GM18499 (cell line): Measurements from ENCODE around the gene PRKCQ.
"Not testable (repeated sequence)": the region's sequence is repeated elsewhere in the genome, so short reads cannot be mapped to it uniquely, and the experiment has no call there.

ENCODE experiments used
- ATAC-seq: cut with Tn5 transposase; IDR thresholded peaks from one replicate; pipeline ENCODE4 v1.9.1; 2021; ENCODE audit warnings: moderate number of reproducible peaks; ENCODE audit not compliant: insufficient read depth, unreplicated experiment

PRKCQ gene

GRCh38 chr10:6597478-6597877 is 17.4 kb upstream of the PRKCQ start:
- no peak for ATAC-seq

- no peak for ATAC-seq
Measured at GRCh38 chr10:6595499-6595898, 15.4 kb upstream of the PRKCQ start.

DNA sequence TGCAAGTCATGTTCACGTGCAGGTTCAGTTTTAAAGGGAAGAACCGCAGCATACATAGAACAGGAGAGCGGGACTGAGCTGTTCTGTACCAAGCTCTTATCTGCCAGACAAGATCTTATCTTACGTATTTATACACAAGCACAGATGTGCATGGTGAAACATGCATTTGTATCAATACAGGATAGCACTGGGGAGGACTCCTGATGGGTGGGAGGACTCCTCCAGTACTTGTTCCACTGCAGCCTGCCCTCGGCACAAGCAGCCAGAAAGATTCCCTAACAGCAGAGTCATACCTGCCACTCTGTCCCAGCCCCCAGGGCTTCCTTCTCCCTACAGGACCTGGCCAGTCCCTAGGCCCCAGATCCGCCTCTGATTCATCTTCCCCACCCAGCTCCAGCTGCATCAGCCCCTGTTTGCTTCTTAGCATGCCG is 13.2 kb upstream of the PRKCQ start:
- no peak for ATAC-seq

DNA sequence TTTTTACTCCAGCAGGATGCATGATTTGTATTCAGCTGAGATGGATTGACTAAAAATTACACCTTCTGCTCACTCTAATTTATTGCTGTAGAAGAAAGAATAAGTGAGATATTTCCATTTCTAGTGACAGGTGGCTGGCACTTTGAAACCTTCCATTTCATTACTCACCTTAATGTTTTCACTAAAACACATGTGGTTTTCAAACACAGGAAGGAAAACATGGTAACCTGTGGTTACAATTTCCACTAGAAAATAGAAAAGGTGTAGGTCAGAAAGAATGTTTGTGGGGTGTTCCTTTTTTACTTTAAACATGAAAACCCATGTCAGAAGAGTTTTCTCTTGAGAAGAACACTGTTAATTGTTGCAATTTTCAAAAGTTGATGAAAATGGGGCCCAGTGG is 12.0 kb upstream of the PRKCQ start:
- ATAC-seq, result no peak

GRCh38 chr10:6591668-6592067 is 11.6 kb upstream of the PRKCQ start:
- ATAC-seq, result no peak

GRCh38 chr10:6590100-6590499 is 10.0 kb upstream of the PRKCQ start:
- no peak for ATAC-seq

DNA sequence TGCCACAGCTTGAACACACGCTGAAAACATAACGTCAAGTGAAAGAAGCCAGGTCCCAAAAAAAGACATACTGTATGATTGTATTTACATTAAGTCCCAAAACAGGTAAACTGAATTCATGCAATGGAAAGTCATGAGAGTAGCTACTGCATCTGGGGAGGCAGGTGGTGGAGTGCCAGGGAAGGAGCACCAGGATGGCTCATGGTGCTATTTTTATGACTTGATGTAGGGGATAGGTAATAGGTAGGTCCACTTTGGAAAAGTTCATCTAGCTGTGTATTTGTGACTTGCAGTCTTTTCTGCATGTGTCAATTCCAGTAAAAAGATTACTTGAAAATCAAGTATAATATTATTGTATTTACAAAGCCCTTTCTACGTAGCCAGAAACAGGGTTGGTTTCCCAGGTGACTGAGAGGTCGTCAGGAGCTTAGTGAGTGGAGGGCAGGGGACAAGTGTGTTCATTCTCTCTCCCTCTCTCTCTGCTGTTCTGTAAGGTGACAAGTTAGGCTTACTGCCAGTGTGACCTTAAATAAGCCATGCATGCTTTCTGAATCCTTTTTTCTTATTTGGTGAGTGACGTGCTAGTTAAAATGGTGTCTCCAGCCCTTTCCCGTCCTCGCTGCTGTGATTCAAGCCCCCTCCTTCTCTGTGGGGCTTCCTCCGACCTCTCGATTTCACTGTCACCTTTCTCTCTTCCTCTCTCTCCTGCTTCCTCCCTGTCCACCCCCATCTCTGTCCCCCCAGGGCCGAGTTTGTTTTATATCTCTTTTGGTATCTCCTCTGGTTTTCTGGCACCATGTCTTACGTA is 9.4 kb upstream of the PRKCQ start:
- ATAC-seq, result no peak

GRCh38 chr10:6588845-6589244 is 8.8 kb upstream of the PRKCQ start:
- no peak for ATAC-seq

DNA sequence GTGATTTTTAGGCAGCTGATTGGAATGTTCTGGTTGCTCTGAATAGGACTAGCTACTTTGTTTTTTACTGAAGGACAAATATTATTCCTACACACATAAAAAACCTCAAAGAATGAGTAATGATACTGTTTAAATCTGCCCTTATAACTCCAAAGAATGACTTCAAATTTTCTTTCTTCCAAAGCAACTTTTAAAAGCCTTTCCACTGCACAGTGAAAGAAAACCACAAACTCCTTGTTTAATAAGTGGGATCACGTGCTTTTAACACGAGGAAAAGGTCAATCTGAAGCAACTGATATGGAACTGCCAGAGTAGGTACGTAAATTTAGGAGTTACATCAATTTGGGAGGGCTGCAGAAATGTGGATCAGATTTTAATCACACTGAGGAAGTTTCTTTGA is 8.0 kb upstream of the PRKCQ start:
- no peak for ATAC-seq

GRCh38 chr10:6586501-6586900 is 6.4 kb upstream of the PRKCQ start:
- no peak for ATAC-seq

DNA sequence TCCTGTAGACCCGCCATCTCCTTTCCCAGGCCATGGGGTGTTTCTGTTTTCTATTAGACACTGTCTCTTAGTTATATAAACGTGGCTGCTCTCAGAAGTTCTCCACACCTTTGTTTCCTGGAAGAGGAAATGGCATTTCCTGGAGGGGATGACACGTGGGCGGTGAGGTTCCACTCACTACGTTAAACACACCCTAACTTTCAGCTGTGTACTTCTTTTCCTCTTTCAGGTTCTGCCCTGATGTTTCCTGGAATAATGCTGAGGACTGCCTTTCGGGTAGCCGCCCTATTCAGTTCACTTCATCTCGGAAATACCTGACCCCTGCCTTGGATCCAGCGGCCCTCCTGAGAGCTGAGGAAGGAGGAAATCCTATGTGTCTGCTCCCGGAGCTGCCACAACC is 3.4 kb upstream of the PRKCQ start:
- no peak for ATAC-seq

- not testable (repeated sequence) for ATAC-seq
Measured at GRCh38 chr10:6582913-6583312, 2.8 kb upstream of the PRKCQ start.

GRCh38 chr10:6582298-6582697 is 2.2 kb upstream of the PRKCQ start:
- ATAC-seq, result no peak

GRCh38 chr10:6581778-6582228 is 1.7 kb upstream of the PRKCQ start:
- no peak for ATAC-seq

DNA sequence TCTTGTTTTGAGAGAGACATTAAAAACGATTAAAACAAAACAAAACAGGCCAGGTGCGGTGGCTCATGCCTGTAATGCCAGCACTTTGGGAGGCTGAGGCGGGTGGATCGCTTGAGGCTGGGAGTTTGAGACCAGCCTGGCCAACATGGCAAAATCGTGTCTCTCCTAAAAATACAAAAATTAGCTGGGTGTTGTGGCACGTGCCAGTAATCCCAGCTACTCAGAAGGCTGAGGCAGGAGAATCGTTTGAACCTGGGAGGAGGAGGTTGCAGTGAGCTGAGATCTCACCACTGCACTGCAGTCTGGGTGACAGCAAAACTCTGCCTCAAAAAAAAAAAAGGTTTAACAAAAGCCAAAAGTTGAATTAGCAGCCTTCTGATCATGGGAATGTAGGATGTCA is 1.1 kb upstream of the PRKCQ start:
- ATAC-seq, result not testable (repeated sequence)

GRCh38 chr10:6580279-6581029 is 378 bp upstream of the PRKCQ start:
- no peak for ATAC-seq

DNA sequence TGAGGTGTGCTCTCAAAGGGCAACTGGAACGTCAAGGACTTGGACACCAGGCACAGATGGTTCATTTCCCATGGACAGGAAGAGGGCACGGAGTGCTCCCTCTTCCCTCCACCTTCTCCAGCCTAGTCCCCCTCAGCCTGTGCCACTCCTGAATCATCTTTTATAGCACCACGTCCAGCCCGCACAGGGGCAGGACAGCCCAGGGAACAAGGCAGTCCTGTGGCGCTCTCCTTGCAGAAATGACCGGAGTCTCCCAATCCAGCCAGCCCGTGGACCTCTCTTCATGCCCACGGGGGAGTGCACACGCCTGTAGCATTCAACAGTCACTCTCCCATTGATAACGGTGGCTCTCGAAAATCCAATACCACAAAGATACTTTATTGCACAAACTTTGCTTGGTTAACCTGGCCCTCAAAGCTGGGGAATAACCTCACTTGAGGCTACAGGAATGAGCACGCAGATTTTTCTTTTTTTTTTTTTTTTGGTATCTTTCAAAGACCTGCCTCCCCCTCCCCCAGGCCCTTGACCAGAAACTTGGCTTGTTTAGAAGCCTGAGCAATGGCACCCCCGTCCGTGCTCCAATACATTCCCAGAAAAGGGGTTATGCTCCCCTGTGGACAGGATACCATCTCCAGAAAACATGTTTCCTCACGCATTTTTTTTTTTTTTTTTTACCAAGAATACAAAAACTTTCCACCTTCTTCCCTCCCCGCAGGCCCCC is 733 bp downstream of the PRKCQ start:
- ATAC-seq, result no peak

DNA sequence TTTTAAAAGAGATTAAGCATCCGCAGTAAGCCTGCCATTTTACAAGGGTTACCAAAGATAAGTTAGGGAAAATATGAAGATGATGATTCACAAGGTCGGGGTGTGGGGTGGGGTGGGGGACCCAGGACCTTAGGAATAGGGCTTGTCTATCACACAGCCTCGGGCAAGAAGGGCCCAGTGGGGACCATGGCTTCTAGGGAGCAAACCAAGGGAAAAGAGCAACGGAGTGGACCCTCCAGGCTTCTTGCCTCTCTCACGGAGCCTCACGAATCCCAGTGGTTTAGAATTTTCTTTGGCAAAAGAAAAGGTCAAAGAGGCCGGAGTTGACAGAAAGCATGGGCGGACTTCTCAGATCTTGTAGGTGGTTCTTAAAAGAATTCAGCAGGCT is 1.3 kb downstream of the PRKCQ start:
- ATAC-seq, result no peak

DNA sequence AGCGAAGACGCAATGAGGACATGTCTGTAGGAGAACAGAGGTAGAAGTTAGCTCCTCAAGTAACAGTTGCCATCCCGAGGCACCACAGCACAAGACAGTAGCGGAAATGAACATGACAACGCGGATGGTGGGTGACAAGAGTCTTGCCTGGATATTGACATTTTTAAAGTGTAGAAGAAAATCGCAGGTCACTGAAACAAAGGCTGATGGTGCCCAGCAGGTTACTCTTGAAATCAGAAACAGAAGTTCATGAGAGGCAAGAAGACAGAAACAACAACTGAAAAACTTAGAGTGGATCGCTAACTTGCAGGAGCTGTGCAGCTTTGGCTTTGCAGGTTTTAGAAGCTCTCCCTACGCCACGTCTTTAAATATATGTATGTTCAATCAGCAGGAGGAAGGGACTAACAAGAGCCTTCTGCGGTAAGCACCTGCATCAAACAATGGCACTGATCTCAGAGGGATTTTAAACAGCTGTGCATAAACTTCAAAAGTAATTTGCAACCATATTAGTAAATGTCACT is 1.8 kb downstream of the PRKCQ start:
- no peak for ATAC-seq

DNA sequence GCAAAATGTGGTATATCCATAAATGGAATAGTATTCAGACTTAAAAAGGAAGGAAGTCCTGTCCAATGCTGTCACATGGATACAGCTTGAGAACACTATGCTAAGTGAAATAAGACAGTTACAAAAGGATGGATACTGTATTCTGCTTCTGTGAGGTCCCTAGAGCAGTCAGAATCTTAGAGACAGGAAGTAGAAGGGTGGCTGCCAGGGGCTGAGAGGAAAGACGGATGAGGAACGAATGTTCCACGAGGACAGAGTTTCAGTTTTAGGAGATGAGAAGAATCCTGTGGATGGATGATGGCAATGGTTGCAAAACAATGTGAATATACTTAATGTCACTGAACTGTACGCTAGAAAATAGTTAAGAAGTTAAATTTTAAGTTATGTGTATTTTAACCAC is 3.8 kb downstream of the PRKCQ start:
- ATAC-seq, result no peak

- no peak for ATAC-seq
Measured at GRCh38 chr10:6574664-6575176, 5.4 kb downstream of the PRKCQ start.
